Measurements from ENCODE around the gene CLSTN2.

The CLSTN2 gene

GRCh38 chr3:140078343-140078742, 143.4 kb downstream of the CLSTN2 start:
- Histone ChIP-seq H3K4me1 (ENCODE audit: control insufficient read depth, low read length) (no peaks in the 10 kb centered on the region), H3K4me2 (ENCODE audit: low read length) (no peak overlapping the region), H3K4me3 (ENCODE audit: low read length) (no peak overlapping the region), H3K36me3 (ENCODE audit: control insufficient read depth, low read length) (no peaks in the 10 kb centered on the region), H3K79me2 (ENCODE audit: control insufficient read depth, low read length) (no peaks in the 10 kb centered on the region), H3F3A (ENCODE audit: control insufficient read depth, insufficient read depth) (no peaks in the 10 kb centered on the region), H3K27ac (ENCODE audit: low read depth, low read length) (no peak overlapping the region), H4K20me1 (ENCODE audit: control insufficient read depth, insufficient read depth, low read depth, low read length) (no peaks in the 10 kb centered on the region), H3K27me3 (ENCODE audit: control insufficient read depth, low read length) (no peaks in the 10 kb centered on the region), H3K9me3 (ENCODE audit: control insufficient read depth, insufficient read depth, low read length) (no peaks in the 10 kb centered on the region), H3K9me2 (replicated peaks; ENCODE audit: control insufficient read depth, low read length) (no peaks in the 10 kb centered on the region)
- TF ChIP-seq EZH2phosphoT487 (IDR thresholded peaks at IDR 0.05; ENCODE audit: borderline replicate concordance, low read length), result no peak
- TF ChIP-seq, protein P1, sequence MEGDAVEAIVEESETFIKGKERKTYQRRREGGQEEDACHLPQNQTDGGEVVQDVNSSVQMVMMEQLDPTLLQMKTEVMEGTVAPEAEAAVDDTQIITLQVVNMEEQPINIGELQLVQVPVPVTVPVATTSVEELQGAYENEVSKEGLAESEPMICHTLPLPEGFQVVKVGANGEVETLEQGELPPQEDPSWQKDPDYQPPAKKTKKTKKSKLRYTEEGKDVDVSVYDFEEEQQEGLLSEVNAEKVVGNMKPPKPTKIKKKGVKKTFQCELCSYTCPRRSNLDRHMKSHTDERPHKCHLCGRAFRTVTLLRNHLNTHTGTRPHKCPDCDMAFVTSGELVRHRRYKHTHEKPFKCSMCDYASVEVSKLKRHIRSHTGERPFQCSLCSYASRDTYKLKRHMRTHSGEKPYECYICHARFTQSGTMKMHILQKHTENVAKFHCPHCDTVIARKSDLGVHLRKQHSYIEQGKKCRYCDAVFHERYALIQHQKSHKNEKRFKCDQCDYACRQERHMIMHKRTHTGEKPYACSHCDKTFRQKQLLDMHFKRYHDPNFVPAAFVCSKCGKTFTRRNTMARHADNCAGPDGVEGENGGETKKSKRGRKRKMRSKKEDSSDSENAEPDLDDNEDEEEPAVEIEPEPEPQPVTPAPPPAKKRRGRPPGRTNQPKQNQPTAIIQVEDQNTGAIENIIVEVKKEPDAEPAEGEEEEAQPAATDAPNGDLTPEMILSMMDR (IDR thresholded peaks at IDR 0.05; ENCODE audit: low read depth, low read length, poor library complexity, severe bottlenecking), result no peak

DNA sequence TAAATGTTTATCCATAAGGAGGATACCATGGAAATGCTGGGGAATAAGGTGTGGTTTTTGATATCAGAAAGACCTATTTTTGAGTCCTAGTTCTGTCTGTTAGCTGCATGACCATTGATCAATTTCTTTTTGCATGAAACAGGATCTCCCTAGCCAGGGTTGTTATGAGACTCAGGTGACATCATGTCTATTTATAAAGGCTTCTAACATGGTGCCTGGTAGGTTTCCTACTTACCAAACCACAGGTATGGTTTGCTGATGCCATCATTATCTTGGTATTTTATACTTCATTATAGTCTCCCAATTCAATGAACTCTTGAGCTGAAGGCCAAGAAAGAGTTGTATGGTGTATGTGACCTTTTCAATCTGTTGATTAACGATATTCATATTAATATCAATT, 144.0 kb downstream of the CLSTN2 start:
- no peaks in the 10 kb centered on the region for H3K27me3 ChIP-seq (ENCODE audit: control insufficient read depth, low read length)
- TF ChIP-seq, protein P1 (IDR thresholded peaks at IDR 0.05; ENCODE audit: low read depth, low read length, poor library complexity, severe bottlenecking), result no peak
- TF ChIP-seq EZH2phosphoT487 (IDR thresholded peaks at IDR 0.05; ENCODE audit: borderline replicate concordance, low read length), result no peak
- H3K79me2 ChIP-seq (ENCODE audit: control insufficient read depth, low read length), result no peaks in the 10 kb centered on the region
- no peaks in the 10 kb centered on the region for H3K9me2 ChIP-seq (replicated peaks; ENCODE audit: control insufficient read depth, low read length)
- H4K20me1 ChIP-seq (ENCODE audit: control insufficient read depth, insufficient read depth, low read depth, low read length), result no peaks in the 10 kb centered on the region
- H3K36me3 ChIP-seq (ENCODE audit: control insufficient read depth, low read length), result no peaks in the 10 kb centered on the region
- no peak overlapping the region for H3K4me2 ChIP-seq (ENCODE audit: low read length)
- H3K4me1 ChIP-seq (ENCODE audit: control insufficient read depth, low read length), result no peaks in the 10 kb centered on the region
- H3K9me3 ChIP-seq (ENCODE audit: control insufficient read depth, insufficient read depth, low read length), result no peaks in the 10 kb centered on the region
- H3K4me3 ChIP-seq (ENCODE audit: low read length), result no peak overlapping the region
- H3F3A ChIP-seq (ENCODE audit: control insufficient read depth, insufficient read depth), result no peaks in the 10 kb centered on the region
- H3K27ac ChIP-seq (ENCODE audit: low read depth, low read length), result no peak overlapping the region

- Histone ChIP-seq H3K9me2 (replicated peaks; ENCODE audit: control insufficient read depth, low read length) (no peaks in the 10 kb centered on the region), H3K79me2 (ENCODE audit: control insufficient read depth, low read length) (no peaks in the 10 kb centered on the region), H3F3A (ENCODE audit: control insufficient read depth, insufficient read depth) (no peaks in the 10 kb centered on the region), H3K27me3 (ENCODE audit: control insufficient read depth, low read length) (no peaks in the 10 kb centered on the region), H3K36me3 (ENCODE audit: control insufficient read depth, low read length) (no peaks in the 10 kb centered on the region), H3K9me3 (ENCODE audit: control insufficient read depth, insufficient read depth, low read length) (no peaks in the 10 kb centered on the region), H3K4me2 (ENCODE audit: low read length) (no peak overlapping the region), H3K4me3 (ENCODE audit: low read length) (no peak overlapping the region), H3K27ac (ENCODE audit: low read depth, low read length) (no peak overlapping the region), H3K4me1 (ENCODE audit: control insufficient read depth, low read length) (no peaks in the 10 kb centered on the region), H4K20me1 (ENCODE audit: control insufficient read depth, insufficient read depth, low read depth, low read length) (no peaks in the 10 kb centered on the region)
- no peak for TF ChIP-seq EZH2phosphoT487 (IDR thresholded peaks at IDR 0.05; ENCODE audit: borderline replicate concordance, low read length)
- TF ChIP-seq, protein P1 (IDR thresholded peaks at IDR 0.05; ENCODE audit: low read depth, low read length, poor library complexity, severe bottlenecking), result no peak
These were observed 146.9 kb downstream of the CLSTN2 start for GRCh38 chr3:140081887-140082286.

DNA sequence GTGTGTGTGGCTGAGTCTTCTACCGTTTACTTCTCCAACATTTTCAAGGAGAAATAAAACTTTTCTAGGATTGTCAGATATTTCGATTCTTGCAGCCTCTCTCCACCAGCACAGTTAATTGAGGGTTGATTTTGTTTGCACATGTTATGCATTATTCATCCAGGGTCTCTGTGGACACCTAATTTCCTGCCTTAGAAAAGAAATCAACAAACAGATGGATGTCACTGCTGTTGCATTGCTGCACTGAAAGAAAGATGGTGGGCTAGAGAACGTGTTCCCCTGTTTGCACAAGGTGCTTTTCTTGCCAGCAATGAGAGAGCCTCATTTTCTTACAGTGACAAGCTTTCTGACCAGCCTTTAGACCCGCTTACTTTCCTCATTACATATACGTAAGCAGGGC, 150.0 kb downstream of the CLSTN2 start:
- no peaks in the 10 kb centered on the region for H3K27me3 ChIP-seq (ENCODE audit: control insufficient read depth, low read length)
- H3K4me1 ChIP-seq (ENCODE audit: control insufficient read depth, low read length), result no peaks in the 10 kb centered on the region
- no peaks in the 10 kb centered on the region for H3F3A ChIP-seq (ENCODE audit: control insufficient read depth, insufficient read depth)
- H3K27ac ChIP-seq (ENCODE audit: low read depth, low read length), result no peak overlapping the region
- TF ChIP-seq, protein P1 (IDR thresholded peaks at IDR 0.05; ENCODE audit: low read depth, low read length, poor library complexity, severe bottlenecking), result no peak
- TF ChIP-seq EZH2phosphoT487 (IDR thresholded peaks at IDR 0.05; ENCODE audit: borderline replicate concordance, low read length), result no peak
- no peaks in the 10 kb centered on the region for H4K20me1 ChIP-seq (ENCODE audit: control insufficient read depth, insufficient read depth, low read depth, low read length)
- no peaks in the 10 kb centered on the region for H3K9me3 ChIP-seq (ENCODE audit: control insufficient read depth, insufficient read depth, low read length)
- H3K36me3 ChIP-seq (ENCODE audit: control insufficient read depth, low read length), result no peaks in the 10 kb centered on the region
- H3K4me3 ChIP-seq (ENCODE audit: low read length), result no peak overlapping the region
- H3K4me2 ChIP-seq (ENCODE audit: low read length), result no peak overlapping the region
- no peaks in the 10 kb centered on the region for H3K9me2 ChIP-seq (replicated peaks; ENCODE audit: control insufficient read depth, low read length)
- no peaks in the 10 kb centered on the region for H3K79me2 ChIP-seq (ENCODE audit: control insufficient read depth, low read length)

All from DOHH2 (cell line).